ENCODE data around the gene GSS.

DNA sequence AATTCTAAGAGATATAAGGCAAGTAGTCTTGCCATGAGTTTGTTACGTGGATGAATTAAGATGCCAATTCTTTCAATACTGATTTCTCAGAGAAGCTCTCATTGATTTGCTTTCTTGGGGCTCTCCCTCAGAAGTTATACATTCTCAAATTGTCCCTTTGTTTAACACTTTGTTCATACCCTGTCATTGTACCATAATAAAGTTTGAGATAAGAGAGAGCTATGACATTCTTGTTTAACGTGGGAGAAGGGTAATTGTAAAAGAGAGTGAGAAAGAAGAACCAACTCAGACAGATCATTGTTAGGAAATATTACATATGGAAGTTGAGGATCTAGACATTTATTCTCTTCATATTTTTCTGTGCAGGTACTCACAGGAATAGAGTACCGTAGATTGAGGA lies 60.1 kb downstream of the GSS start:
- TF ChIP-seq, protein P1, sequence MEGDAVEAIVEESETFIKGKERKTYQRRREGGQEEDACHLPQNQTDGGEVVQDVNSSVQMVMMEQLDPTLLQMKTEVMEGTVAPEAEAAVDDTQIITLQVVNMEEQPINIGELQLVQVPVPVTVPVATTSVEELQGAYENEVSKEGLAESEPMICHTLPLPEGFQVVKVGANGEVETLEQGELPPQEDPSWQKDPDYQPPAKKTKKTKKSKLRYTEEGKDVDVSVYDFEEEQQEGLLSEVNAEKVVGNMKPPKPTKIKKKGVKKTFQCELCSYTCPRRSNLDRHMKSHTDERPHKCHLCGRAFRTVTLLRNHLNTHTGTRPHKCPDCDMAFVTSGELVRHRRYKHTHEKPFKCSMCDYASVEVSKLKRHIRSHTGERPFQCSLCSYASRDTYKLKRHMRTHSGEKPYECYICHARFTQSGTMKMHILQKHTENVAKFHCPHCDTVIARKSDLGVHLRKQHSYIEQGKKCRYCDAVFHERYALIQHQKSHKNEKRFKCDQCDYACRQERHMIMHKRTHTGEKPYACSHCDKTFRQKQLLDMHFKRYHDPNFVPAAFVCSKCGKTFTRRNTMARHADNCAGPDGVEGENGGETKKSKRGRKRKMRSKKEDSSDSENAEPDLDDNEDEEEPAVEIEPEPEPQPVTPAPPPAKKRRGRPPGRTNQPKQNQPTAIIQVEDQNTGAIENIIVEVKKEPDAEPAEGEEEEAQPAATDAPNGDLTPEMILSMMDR (IDR thresholded peaks at IDR 0.05): no peak
- TF ChIP-seq POLR2AphosphoS5 (IDR thresholded peaks at IDR 0.05; ENCODE audit: insufficient read depth in 1 of 2, low read depth in 1 of 2) (no peak), POLR2A (IDR thresholded peaks at IDR 0.05) (no peak)
